ENCODE results near the gene FOXP4.

DNA sequence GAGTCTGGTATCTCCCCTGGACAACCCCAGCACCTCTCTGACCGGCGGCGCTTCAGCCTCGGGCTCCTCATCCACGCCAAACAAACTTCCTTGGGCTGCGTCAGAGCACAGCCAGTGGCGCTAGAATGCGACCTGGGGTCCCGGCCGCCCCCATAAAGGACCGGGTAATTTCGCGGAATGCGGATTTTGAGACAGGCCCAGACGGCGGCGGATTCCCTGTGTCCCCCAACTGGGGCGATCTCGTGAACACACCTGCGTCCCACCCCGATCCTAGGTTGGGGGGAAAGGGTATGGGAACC is 1.6 kb downstream of the FOXP4 start:
- no peak for TF ChIP-seq POLR2A (IDR thresholded peaks at IDR 0.05; ENCODE audit: low read depth)
- TF ChIP-seq, protein P1, sequence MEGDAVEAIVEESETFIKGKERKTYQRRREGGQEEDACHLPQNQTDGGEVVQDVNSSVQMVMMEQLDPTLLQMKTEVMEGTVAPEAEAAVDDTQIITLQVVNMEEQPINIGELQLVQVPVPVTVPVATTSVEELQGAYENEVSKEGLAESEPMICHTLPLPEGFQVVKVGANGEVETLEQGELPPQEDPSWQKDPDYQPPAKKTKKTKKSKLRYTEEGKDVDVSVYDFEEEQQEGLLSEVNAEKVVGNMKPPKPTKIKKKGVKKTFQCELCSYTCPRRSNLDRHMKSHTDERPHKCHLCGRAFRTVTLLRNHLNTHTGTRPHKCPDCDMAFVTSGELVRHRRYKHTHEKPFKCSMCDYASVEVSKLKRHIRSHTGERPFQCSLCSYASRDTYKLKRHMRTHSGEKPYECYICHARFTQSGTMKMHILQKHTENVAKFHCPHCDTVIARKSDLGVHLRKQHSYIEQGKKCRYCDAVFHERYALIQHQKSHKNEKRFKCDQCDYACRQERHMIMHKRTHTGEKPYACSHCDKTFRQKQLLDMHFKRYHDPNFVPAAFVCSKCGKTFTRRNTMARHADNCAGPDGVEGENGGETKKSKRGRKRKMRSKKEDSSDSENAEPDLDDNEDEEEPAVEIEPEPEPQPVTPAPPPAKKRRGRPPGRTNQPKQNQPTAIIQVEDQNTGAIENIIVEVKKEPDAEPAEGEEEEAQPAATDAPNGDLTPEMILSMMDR (IDR thresholded peaks at IDR 0.05), result no peak
